Measurements from ENCODE around the gene GJA3. TPM values are rescaled to one million over a fixed set of nuclear protein-coding genes. Genes with fewer than 3 reads are reported as not detected.

The GJA3 gene
- polyA plus RNA-seq, 1 experiment, result 2.4 TPM

GRCh38 chr13:20093951-20094350, 66.9 kb downstream of the GJA3 start:
- ChIA-PET POLR2A (interaction anchor here (1.7 kb wide), 1 partner anchor 34 kb away, joined by 4 read pairs; no protein-coding TSS in a partner anchor), CTCF (interaction anchor here (0.9 to 1.2 kb wide), 4 partner anchors 9 to 70 kb away, joined by 3 read pairs; no protein-coding TSS in a partner anchor)
- Histone ChIP-seq H3K27ac (ENCODE audit: low read depth, low read length) (no peak overlapping the region), H3K4me3 (ENCODE audit: low read depth, low read length) (no peak overlapping the region), H3K9me3 (ENCODE audit: control insufficient read depth, insufficient read depth, low read length) (no peaks in the 10 kb centered on the region), H3K27me3 (ENCODE audit: control insufficient read depth, insufficient read depth, low read length) (peaks cover 2% of the 10 kb centered on the region)
- TF ChIP-seq CTCF (IDR thresholded peaks at IDR 0.05; ENCODE audit: low read depth, low read length), result no peak
- DNase-seq (ENCODE audit: low read depth, low spot score), result no peak

GRCh38 chr13:20090349-20090748, 70.5 kb downstream of the GJA3 start:
- Histone ChIP-seq H3K27me3 (ENCODE audit: control insufficient read depth, insufficient read depth, low read length) (no peaks in the 10 kb centered on the region), H3K27ac (ENCODE audit: low read depth, low read length) (no peak overlapping the region), H3K4me3 (ENCODE audit: low read depth, low read length) (no peak overlapping the region), H3K9me3 (ENCODE audit: control insufficient read depth, insufficient read depth, low read length) (no peaks in the 10 kb centered on the region)
- CTCF ChIA-PET, result interaction anchor here (1.0 to 1.5 kb wide), 4 partner anchors 37 to 106 kb away, joined by 3 to 4 read pairs (median 4); no protein-coding TSS in a partner anchor
- POLR2A ChIA-PET, result no interaction called here
- DNase-seq (ENCODE audit: low read depth, low spot score), result no peak
- peak; percentile 7; the same call in 1 of the 2 replicates for TF ChIP-seq CTCF (IDR thresholded peaks at IDR 0.05; ENCODE audit: low read depth, low read length)

Other genes with a start within 250 kb of the GJA3 start
- gene ZMYM2, start 202.3 kb downstream of the GJA3 start, polyA plus RNA-seq (2011; rRNA removed), result 36.5 and 46.1 TPM in 2 replicates
- gene GJB2, start 31.9 kb upstream of the GJA3 start, polyA plus RNA-seq (2011; rRNA removed), result 2.8 and 3.0 TPM in 2 replicates
- gene GJB6, start 71.3 kb upstream of the GJA3 start, polyA plus RNA-seq (2011; rRNA removed), result not detected in 2 replicates